Neural cell (in vitro differentiated cells): Measurements from ENCODE around the gene GRAMD4. TPM values are rescaled to one million over a fixed set of nuclear protein-coding genes. Genes with fewer than 3 reads are reported as not detected.

Source experiments
- H2AFZ ChIP-seq: fragments of 200-600, 300-800 bp; sonication (generic), shearing (Covaris generic); 2 replicates; pipeline ENCODE4 v1.6.0; 2014; ENCODE audit warnings: low read depth, mild to moderate bottlenecking, antibody characterized with exemption, low read length, moderate library complexity
- H3F3A ChIP-seq: fragments of 200-600 bp; shearing (Covaris generic); 2 replicates; pipeline ENCODE4 v1.6.1; 2016; ENCODE audit warnings: mild to moderate bottlenecking, moderate library complexity, mixed read lengths, antibody characterized with exemption, low read length; ENCODE audit not compliant: insufficient read depth, poor library complexity, severe bottlenecking
- H3K27ac ChIP-seq: fragments of 200-600, 300-800 bp; sonication (generic), shearing (Covaris generic); 2 replicates; pipeline ENCODE4 v1.5.1; 2014; ENCODE audit warnings: mild to moderate bottlenecking, low read length, moderate library complexity
- H3K27me3 ChIP-seq: fragments of 300-800, 200-600 bp; sonication (generic), shearing (Covaris generic); 2 replicates; pipeline ENCODE4 v1.6.0; 2014; ENCODE audit warnings: mild to moderate bottlenecking, low read depth, low read length, moderate library complexity; ENCODE audit not compliant: insufficient read depth
- H3K36me3 ChIP-seq: fragments of 300-800, 200-600 bp; sonication (generic), shearing (Covaris generic); 2 replicates; pipeline ENCODE4 v1.5.1; 2014; ENCODE audit warnings: mild to moderate bottlenecking, antibody characterized with exemption, low read length, moderate library complexity; ENCODE audit not compliant: insufficient read depth
- H3K4me2 ChIP-seq: fragments of 300-800, 200-600 bp; sonication (generic), shearing (Covaris generic); 2 replicates; pipeline ENCODE4 v1.6.0; 2014; ENCODE audit warnings: mild to moderate bottlenecking, low read length
- H3K4me3 ChIP-seq: fragments of 300-800, 200-600 bp; sonication (generic), shearing (Covaris generic); 2 replicates; pipeline ENCODE4 v1.5.1; 2014; ENCODE audit warnings: mild to moderate bottlenecking, low read length, moderate library complexity
- H3K79me2 ChIP-seq: fragments of 200-600 bp; shearing (Covaris generic); replicated peaks from 2 replicates; pipeline ENCODE4 v1.6.0; 2014; ENCODE audit warnings: mild to moderate bottlenecking, low read length, moderate library complexity; ENCODE audit not compliant: insufficient read depth
- H3K9ac ChIP-seq: fragments of 300-800, 200-600 bp; sonication (generic), shearing (Covaris generic); 2 replicates; pipeline ENCODE4 v1.6.1; 2016; ENCODE audit warnings: mild to moderate bottlenecking, low read length, mixed read lengths
- H3K9me2 ChIP-seq: fragments of 200-600 bp; shearing (Covaris generic); 2 replicates; pipeline ENCODE4 v1.6.1; 2016; ENCODE audit warnings: mild to moderate bottlenecking, low read length, mixed read lengths; ENCODE audit not compliant: insufficient read depth
- H3K9me3 ChIP-seq: fragments of 200-600, 300-800 bp; sonication (generic), shearing (Covaris generic); 2 replicates; pipeline ENCODE4 v1.6.1; 2016; ENCODE audit warnings: mild to moderate bottlenecking, mixed run types, low read length, moderate library complexity, mixed read lengths
- H4K20me1 ChIP-seq: fragments of 200-600 bp; shearing (Covaris generic); 2 replicates; pipeline ENCODE4 v1.6.1; 2016; ENCODE audit warnings: mild to moderate bottlenecking, mixed run types; ENCODE audit not compliant: insufficient read depth
- CTCF ChIP-seq: fragments of 450-650 bp; IDR thresholded peaks from 2 replicates; pipeline ENCODE4 v1.5.1; 2014; ENCODE audit warnings: antibody characterized with exemption, mild to moderate bottlenecking, moderate library complexity; ENCODE audit not compliant: poor library complexity, severe bottlenecking
- EP300 ChIP-seq: fragments of 450-650 bp; conservative IDR thresholded peaks from 2 replicates; pipeline ENCODE4 v1.6.1; 2014; ENCODE audit warnings: antibody characterized with exemption, mild to moderate bottlenecking, moderate library complexity; ENCODE audit not compliant: poor library complexity, severe bottlenecking
- EZH2 ChIP-seq: fragments of 200-600, 300-800 bp; shearing (Covaris generic), sonication (generic); IDR thresholded peaks from 2 replicates; pipeline ENCODE4 v1.6.1; 2014; ENCODE audit warnings: antibody characterized with exemption, low read length, borderline replicate concordance, mild to moderate bottlenecking; ENCODE audit not compliant: insufficient read depth, poor library complexity, severe bottlenecking
- MXI1 ChIP-seq: fragments of 450-650 bp; conservative IDR thresholded peaks from 2 replicates; pipeline ENCODE4 v1.6.1; 2014; ENCODE audit warnings: antibody characterized with exemption, mild to moderate bottlenecking; ENCODE audit not compliant: poor library complexity, severe bottlenecking
- POLR2AphosphoS5 ChIP-seq: IDR thresholded peaks from 2 replicates; pipeline ENCODE4 v1.6.1; 2012
- RAD21 ChIP-seq: fragments of 450-650 bp; conservative IDR thresholded peaks from 2 replicates; pipeline ENCODE4 v1.6.1; 2014; ENCODE audit warnings: antibody characterized with exemption, mild to moderate bottlenecking, moderate library complexity
- REST ChIP-seq: IDR thresholded peaks from 2 replicates; pipeline ENCODE4 v1.6.1; 2012; ENCODE audit warnings: borderline replicate concordance
- SMC3 ChIP-seq: fragments of 450-650 bp; conservative IDR thresholded peaks from 2 replicates; pipeline ENCODE4 v1.6.1; 2014; ENCODE audit warnings: antibody characterized with exemption, mild to moderate bottlenecking, moderate library complexity; ENCODE audit not compliant: poor library complexity
- TAF1 ChIP-seq: IDR thresholded peaks from 2 replicates; pipeline ENCODE4 v1.6.1; 2012; ENCODE audit warnings: low read depth
- polyA plus RNA-seq: library from polyadenylated mRNA; depleted of rRNA; stranded (reverse); fragments of >200 nt; gene quantifications from 2 replicates; pipeline ENCODE4 v1.2.3, GENCODE V29; 2014

Gene GRAMD4
- polyA plus RNA-seq, 1 donor from 2014 or later = 35.6 TPM

- Histone ChIP-seq H3K9me3 (no peaks in the 10 kb centered on the region), H2AFZ (no peak overlapping the region), H3K27ac (no peak overlapping the region), H3K27me3 (no peaks in the 10 kb centered on the region), H3K79me2 (no peaks in the 10 kb centered on the region), H3K36me3 (no peaks in the 10 kb centered on the region), H3K9me2 (no peaks in the 10 kb centered on the region), H3K4me3 (no peak overlapping the region), H3K4me2 (no peak overlapping the region), H3K9ac (no peak overlapping the region), H3F3A (no peaks in the 10 kb centered on the region), H4K20me1 (no peaks in the 10 kb centered on the region)
- TF ChIP-seq TAF1 (no peak), POLR2AphosphoS5 (no peak), RAD21 (no peak)
These were observed 78.9 kb downstream of the GRAMD4 start for GRCh38 chr22:46699091-46699490.

- H3K27ac ChIP-seq = no peak overlapping the region
- H3K9ac ChIP-seq = no peak overlapping the region
- no peaks in the 10 kb centered on the region for H4K20me1 ChIP-seq
- no peaks in the 10 kb centered on the region for H3K9me3 ChIP-seq
- no peaks in the 10 kb centered on the region for H3K27me3 ChIP-seq
- no peaks in the 10 kb centered on the region for H3K9me2 ChIP-seq
- no peak for TF ChIP-seq CTCF
- TF ChIP-seq MXI1 = no peak
- TF ChIP-seq RAD21 = no peak
- TF ChIP-seq TAF1 = no peak
- TF ChIP-seq EZH2 = no peak
- TF ChIP-seq REST = no peak
- no peak for TF ChIP-seq SMC3
- no peak for TF ChIP-seq POLR2AphosphoS5
- no peak for TF ChIP-seq EP300
- no peak overlapping the region for H2AFZ ChIP-seq
- no peaks in the 10 kb centered on the region for H3K36me3 ChIP-seq
- H3K4me2 ChIP-seq = no peak overlapping the region
- no peaks in the 10 kb centered on the region for H3F3A ChIP-seq
- no peaks in the 10 kb centered on the region for H3K79me2 ChIP-seq
- H3K4me3 ChIP-seq = no peak overlapping the region
These were observed 81.1 kb downstream of the GRAMD4 start for GRCh38 chr22:46701262-46701661.
